NCI-H2107 (cell line): Measurements from ENCODE around the gene UNKL.

Experiments
- DNase-seq: peaks from one replicate; lab custom pipeline; 2025; lab: John Stamatoyannopoulos, UW

The UNKL gene

GRCh38 chr16:1414532-1415260 lies at the start of gene UNKL:
UNKL (minus strand) TSS chr16:1414704; CDS start chr16:1414691, 13 bp downstream.
- no peak for DNase-seq

DNA sequence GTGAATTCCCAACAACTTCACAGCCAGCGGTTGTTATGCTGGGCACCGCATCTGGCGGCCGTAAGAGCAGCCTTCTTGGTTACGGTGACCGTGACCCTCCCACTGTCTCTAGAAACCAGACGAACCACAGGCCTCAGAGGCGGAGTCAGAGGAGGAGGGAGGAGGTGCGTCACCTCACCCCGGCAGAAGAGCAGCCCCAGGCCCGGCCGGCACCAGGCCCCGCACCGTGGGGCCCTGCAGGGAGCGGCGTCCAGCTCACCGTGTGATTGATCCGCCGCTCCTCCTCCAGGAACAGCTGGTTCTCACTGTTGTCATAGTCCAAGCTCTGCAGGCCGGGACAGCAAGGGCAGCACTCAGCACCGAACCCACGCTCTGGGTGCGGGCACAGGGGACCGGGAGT lies 46.6 kb upstream of the UNKL start:
- no peak for DNase-seq

- DNase-seq, result no peak
These were observed 46.2 kb upstream of the UNKL start for GRCh38 chr16:1460602-1461138.

GRCh38 chr16:1459967-1460366 lies 45.5 kb upstream of the UNKL start:
- DNase-seq, result no peak

- no peak for DNase-seq
These were observed 44.5 kb upstream of the UNKL start for GRCh38 chr16:1458977-1459341.

GRCh38 chr16:1458336-1458976 lies 44.0 kb upstream of the UNKL start:
- DNase-seq, result no peak

DNA sequence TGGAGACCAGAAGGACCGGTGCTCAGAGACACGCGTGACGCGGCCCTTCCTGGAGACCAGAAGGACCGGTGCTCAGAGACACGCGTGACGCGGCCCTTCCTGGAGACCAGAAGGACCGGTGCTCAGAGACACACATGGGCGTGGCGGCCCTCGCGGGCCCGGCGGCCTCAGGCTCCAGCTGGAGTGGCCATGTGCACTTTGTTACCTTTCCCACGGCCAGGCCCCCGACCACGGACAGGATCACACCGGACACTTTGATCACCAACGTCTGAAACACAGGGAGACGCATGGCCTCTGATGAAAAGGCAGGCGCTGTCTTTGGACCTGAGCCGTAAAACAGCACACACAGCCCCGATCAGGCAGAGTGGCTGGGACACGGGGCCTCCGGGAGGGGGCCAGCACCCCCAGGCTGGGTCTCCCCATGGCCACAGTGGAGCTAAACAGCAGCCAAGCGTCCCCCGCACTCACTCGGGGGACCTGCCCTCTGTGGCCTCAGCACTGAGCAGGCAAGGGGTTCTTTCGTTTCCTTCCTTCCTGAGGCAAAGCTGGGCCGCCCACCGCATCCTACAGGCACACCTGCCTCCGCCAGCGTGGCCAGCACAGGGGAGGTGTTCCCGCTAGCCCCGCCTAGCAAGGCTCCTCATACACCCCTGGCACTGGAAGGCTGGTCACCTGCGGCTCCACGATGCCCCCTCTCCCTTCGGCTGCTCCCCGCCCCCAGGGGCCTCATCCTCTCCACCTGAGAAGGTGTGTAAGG lies 43.2 kb upstream of the UNKL start:
- DNase-seq, result no peak

GRCh38 chr16:1456951-1457350 lies 42.4 kb upstream of the UNKL start:
- no peak for DNase-seq

DNA sequence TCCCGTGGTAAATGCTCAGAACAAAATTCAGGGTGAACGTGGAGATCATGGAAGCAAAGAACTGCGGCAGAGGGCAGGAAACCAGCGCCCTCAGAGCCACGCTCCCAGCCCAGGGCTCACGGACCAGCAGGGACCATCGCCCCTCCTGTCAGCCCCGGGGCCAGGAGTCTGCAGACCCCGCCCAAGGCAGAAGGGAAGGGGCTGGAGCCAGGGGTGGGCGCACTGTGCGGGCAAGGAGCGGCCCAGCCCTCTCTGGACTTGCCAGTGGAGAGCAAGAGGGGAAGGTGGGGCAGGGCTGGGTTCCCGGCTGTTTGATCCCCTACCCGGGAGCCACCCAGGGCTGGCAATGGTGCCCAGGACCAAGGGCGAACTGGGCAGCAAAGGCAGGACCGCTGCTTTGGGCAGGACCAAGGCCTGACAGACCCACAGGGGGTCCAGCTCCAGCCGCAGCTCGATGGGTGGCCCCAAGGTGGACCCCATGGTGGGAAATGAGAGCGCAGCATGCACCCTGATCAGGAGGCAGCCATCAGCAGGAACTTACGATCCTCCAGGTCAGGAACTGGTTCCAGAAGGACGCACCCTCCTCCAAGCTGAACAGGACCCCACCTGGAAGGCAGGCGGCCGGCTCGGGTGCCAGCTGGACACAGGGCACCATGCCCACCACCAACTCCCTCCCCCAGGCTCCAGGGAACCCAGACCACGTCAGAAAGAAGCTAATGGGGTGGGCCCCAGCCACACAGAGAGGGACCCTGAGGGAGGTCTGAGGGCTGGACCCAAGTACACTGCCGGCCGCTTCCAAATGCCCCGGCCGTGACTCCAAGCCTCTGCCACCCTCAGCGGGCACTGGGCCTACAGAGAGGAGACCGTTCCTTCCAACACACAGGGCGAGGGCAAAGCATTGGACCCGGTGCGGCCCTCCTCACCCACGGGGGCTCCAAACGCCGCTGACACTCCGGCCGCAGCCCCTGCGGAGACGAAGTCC lies 41.0 kb upstream of the UNKL start:
- DNase-seq, result no peak

DNA sequence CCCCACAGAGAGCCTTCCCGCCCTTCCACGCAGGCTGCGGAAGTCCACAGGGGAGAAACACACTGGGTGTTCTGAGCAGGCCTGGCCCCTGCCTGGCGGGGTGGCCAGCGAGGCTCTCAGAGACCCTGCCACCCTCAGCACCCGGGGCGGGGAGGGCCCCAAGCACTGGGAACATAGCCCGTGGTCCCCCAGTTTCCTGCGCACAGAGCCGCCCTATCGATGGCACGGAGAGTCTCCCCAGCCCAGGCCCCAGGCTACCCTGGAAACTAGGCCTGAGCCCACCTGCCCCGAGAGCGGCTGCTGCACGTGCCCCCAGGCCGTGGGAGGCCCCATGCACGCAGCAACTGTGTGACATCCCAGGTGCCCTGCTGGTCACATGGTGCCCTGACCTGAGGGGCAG lies 40.1 kb upstream of the UNKL start:
- no peak for DNase-seq

DNA sequence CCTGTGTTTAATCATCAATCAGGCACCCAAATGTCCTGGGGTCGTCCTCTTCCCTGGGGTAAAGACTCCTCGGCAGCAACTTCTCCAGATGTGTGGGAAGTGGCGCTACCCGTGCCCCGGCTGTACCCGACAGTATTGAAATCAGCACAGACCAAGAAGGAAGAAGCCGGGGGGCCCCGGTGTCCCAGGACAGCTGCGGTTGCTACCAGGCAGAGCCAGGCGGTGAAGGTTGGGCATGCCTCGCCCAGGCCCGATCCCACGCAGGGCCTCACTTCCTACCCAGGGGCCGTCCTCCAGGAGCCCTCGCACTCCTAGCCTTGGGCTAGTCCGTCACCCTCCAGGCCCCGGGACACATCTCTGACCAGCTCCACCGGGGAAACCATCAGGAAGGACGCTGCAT lies 38.8 kb upstream of the UNKL start:
- DNase-seq, result no peak

GRCh38 chr16:1452530-1452929 lies 38.0 kb upstream of the UNKL start:
- DNase-seq, result no peak

DNA sequence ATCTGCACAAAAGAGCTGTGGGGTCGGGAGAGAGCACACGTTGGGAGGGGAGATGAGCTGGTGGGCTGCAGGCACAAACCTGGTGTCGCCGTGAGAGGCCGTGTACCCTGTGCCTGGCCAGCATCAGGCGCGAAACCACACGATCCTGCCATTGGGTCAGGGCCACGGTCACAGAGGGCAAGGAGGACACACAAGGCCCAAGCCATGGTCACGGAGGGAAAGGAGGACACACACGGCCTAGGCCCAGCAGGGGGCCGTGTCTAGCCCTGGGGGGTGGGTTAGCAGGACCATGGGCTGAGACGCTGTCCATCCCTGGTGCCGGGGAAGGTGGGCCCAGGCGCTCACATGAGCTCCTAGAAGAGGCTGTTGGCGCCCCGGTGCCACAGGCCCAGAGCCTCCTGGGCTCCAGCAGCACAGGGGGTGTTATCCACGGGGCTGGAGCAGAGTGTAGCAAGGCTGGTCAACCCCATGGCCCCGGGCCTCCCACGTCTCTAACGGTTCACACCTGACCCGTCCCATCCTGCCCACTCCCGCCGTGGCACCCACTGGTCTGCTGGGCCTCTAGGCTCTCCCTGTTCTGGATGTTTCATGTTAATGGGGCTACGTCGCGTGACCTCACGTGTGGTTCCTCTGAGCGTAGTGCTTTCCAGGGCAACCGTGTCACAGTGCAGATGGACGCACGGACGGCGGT lies 37.3 kb upstream of the UNKL start:
- DNase-seq, result no peak

DNA sequence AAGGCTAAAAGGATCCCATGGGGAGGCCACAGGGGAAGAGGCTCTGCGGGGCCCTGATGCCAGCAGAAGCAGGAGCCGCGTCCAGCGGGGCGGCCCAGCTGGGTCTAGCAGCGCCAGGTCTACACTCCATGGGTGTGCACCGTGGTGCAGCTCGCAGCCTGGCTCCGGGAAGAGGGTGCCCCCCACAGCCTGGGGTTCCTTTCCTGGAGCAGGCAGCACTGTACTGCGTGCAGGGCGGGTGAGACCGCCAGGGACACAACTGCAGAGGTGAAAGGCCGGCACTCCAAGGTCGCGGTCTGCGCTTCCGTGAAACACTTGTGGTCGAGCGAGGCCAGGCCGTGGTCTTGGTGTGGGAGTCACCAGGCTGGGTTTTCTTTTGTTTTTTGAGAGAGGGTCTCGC lies 36.3 kb upstream of the UNKL start:
- no peak for DNase-seq

DNA sequence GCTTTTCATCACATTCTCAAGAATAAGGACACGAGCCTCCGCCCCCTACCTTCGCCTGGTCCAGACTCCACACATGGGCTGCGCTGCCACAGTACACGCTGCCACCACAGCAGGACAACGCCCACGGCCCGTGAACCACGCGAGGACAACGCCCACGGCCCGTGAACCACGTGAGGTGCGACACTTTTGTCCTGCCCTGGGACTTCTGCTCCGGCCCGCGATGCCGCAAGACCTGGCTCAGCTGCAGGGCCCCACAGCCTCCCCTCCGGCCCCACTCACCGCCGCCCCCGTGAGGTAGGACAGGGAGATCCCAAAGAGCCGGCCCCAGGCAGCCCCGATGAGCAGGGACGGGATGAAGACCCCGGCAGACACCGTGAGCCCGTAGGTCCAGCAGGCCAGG lies 35.7 kb upstream of the UNKL start:
- DNase-seq, result no peak

DNA sequence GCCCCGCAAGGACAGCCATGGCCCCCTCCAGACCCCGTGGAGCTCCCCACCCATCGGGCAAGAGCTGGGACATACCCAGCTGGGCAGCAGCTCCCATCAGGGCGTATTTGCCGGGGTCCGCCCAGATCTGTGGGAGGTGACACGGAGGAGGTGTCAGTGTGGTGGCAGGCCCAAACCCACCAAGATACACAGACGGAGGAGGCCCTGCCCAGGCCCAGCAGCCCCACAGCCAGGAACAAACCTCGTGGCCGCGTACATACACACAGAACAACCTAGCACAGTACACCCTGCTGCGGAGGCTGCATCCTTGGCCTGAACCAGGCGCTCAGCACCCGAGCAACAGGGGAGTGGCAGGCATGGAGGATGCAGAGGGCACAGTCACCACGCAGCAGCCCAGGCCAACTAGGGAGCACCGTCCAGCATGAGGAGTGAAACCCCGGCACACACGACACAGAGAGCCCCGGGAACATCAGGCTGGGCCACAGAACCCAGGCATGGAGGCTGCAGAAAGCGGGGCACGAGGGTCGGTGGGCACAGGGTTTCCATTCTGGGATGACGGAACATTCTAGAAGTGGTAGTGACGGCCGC lies 34.8 kb upstream of the UNKL start:
- DNase-seq, result no peak

DNA sequence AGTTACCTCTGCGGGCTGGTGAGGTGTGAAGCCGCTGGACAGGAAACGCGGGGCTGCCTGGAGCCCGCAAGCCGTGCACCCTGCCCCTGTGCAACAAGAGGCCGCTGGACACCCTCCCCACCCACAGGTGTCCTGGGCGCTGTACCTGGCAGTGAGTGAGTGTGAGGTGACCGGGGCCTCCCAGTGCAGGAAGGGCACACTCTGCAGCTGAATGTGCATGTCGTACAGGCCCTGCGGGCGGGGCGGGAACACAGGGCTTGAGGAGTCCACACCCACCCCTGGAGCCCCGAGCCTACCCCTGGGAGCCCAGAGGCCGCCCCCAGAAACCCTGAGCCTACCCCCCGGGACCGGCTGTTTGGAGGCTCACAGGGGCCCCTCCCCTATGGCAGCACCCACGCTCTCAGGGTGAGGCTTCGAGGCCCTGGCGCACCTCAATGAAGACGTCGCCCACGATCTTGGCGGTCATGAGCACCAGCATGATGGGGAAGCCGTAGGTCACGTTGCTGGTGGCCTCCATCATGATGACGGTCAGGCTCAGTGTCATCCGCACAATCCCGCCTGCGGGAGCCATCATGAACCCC lies 34.1 kb upstream of the UNKL start:
- DNase-seq, result no peak

GRCh38 chr16:1447965-1448364 lies 33.5 kb upstream of the UNKL start:
- DNase-seq, result no peak

DNA sequence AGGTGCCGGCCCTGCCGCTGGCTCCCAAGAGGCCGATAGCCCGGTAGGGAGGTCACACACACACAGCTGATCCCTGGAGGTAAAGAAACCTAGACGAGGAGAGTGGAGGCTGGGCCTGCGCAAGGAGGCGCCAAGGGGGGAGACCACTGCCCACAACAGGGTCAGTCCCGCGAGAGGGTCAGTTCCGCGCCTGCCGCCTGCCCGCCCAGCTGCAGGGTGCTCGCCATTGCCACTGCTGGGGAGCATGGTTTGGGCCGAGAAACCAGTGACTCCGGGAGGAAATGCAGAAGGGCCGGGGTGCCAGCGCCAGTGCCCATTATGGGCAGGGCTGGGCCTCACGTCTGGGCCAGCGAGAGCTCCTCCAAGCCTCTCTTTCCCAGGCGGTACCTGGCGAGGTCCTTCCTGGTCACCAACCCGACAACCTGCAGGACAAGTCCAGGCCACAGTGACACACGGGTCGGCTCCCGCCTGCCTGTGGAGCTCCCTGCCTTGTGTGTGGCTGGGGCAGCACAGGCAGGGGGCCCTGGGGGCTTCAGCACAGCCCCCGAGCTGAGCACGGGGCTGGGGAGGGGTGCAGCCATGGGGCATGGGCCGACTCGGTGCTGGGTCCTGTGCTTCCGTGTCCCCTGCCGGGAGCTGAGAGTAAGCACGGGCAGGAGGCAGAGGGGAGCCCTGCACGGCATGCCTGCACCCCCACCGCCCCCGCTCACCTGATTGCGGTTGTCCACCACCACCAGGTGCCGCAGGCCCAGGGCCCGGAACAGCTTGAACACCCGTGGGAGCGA lies 32.0 kb upstream of the UNKL start:
- DNase-seq, result no peak
